Activated CD4-positive, alpha-beta T cell treated with anti-CD3 and anti-CD28 coated beads, Interleukin-2, amount 50 U/mL, for 24 hours (primary cell): ENCODE results near the gene ZNF512.
"Not testable (repeated sequence)": the region's sequence is repeated elsewhere in the genome, so short reads cannot be mapped to it uniquely, and the experiment has no call there.

Experiments
- DNase-seq, 2 donors: peaks; one replicate each; pipeline ENCODE4 v3.0.0-alpha.2; 2020; ENCODE audit warnings: low read depth in 1 of 2, low spot score in 1 of 2

ZNF512 gene, protein sequence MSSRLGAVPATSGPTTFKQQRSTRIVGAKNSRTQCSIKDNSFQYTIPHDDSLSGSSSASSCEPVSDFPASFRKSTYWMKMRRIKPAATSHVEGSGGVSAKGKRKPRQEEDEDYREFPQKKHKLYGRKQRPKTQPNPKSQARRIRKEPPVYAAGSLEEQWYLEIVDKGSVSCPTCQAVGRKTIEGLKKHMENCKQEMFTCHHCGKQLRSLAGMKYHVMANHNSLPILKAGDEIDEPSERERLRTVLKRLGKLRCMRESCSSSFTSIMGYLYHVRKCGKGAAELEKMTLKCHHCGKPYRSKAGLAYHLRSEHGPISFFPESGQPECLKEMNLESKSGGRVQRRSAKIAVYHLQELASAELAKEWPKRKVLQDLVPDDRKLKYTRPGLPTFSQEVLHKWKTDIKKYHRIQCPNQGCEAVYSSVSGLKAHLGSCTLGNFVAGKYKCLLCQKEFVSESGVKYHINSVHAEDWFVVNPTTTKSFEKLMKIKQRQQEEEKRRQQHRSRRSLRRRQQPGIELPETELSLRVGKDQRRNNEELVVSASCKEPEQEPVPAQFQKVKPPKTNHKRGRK

DNA sequence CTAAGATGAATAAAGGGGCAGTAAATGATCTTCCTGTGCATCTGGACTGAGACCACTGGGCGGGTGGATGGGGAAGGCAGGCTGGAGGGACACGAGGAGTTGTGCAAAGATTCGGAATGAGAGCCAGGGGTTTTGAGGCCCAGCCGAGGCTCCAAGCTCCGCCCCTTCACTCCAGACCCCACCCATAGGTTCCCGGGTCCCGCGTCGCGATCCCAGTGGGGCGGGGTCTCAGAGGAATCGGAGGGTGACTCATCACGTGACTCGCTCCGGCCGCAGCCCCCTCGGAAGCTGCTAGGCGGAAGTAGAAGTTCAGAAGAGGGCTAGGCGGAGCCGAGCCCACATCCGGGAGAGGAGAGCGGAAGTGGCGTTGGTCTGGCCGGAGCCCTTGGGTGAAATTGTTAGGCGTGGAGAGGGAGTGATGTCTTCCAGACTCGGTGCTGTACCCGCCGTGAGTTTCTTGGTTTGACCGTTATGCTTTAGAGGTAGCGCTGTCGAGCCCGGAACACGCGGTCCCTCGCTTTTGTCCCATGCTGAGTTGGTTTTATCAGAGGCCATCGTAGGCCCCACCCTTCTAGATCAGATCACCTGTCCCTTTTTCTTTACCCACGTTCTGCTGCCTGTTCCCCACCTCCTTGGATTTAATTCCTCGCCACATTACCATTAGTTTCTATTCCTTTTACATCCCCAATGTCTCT is at the start of gene ZNF512:
TSS of gene ZNF512 (plus strand) at position 348 of the 695 bp plus-strand sequence. CDS start at position 419, 71 bp downstream.
- peak; percentile 61 to 73 for DNase-seq

DNA sequence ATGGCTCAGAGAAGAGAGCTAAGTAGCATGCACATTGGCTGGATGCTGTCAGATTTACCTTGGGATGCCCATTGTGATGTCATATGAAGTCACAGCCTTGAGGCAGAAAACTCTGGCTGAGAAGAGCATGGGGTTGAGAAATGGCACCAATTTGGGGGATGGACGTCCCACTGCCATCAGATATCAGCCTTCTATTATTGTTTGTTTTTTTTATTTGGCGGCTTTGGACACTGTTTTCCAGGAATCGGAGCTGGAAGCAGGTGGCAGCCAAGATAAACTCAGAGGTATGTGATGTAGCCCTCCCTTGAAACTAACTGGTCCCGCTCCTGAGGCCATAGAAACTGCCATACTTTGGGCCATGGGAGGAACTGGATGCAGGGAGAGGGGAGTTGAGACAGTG is 45.6 kb upstream of the ZNF512 start:
- DNase-seq, result no peak

DNA sequence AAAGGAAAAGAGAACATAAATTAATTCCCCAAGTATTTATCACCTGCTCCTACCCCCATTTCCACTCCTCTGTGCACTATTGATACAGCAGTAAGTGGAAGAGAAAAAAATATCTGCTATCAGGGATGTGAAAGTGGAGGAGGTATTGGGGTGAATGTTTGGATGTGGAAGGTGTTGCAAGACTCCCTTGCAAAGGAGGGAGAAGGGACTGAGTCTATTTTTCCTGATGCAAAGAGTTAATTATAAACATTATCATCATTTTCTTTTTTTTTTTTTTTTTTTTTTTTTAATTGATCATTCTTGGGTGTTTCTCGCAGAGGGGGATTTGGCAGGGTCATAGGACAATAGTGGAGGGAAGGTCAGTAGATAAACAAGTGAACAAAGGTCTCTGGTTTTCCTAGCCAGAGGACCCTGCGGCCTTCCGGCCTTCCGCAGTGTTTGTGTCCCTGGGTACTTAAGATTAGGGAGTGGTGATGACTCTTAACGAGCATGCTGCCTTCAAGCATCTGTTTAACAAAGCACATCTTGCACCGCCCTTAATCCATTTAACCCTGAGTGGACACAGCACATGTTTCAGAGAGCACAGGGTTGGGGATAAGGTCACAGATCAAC is 43.9 kb upstream of the ZNF512 start:
- not testable (repeated sequence) for DNase-seq

DNA sequence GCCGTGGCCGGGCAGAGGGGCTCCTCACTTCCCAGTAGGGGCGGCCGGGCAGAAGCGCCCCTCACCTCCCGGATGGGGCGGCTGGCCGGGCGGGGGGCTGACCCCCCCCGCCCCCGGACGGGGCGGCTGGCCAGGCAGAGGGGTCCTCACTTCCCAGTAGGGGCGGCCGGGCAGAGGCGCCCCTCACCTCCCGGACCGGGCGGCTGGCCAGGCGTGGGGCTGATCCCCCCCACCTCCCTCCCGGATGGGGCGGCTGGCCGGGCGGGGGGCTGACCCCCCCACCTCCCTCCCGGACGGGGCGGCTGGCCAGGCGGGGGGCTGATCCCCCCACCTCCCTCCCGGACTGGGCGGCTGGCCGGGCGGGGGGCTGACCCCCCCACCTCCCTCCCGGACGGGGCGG is 43.2 kb upstream of the ZNF512 start:
- not testable (repeated sequence) for DNase-seq

DNA sequence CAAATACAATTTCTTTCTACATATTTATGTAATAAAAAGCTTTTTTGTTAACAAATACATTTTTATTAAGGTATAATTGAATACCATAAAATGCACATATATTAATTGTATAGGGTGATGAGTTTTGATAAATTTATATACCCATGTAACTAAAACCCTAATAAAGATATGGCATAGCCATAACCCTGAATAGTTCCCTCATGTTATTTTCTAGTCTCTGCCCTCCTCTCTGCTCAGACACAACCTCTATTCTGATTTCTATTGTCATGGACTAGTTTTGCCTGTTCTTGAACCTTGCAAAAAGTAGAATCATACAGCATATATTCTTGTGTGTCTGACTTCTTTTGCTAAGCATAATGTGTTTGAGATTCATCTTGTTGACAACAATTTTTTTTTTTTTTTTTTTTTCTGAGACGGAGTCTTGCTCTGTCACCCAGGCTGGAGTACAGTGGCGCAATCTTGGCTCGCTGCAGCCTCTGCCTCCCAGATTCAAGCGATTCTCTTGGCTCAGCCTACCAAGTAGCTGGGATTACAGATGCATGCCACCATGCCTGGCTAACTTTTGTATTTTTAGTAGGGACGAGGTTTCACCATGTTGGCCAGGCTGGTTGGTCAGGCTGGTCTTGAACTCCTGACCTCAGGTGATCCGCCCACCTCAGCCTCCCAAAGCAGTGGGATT is 38.6 kb upstream of the ZNF512 start:
- no peak for DNase-seq

DNA sequence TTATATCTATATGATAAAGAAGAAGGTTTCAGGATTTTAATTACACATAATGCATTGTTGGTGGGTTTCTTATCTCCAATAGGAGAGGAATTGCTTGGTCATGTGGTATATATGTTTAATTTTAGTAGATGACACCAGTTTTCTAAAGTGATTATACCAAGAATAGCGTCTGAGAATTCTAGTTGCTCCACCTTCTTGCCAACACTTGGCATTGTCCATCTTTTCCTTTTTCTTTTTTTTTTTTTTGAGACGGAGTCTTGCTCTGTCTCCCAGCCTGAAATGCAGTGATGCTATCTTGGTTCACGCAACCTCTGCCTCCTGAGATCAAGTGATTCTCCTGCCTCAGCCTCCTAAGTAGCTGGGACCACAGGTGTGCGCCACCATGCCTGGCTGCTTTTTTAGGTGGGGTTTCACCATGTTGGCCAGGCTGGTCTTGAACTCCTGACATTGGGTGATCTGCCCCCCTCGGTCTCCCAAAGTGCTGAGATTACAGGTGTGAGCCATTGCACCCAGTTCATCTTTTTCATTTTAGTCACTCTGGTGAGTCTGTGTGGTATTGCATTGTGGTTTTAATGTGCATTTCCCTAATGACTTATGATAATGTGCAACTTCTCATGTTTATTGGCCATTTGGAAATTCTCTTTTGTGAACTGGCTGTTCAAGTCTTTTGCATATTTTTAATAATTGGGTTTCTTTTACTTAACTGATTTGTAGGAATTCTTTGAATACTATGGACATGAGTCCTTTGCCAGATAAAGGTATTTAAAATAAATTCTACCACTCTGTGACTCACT is 37.3 kb upstream of the ZNF512 start:
- DNase-seq, result no peak

DNA sequence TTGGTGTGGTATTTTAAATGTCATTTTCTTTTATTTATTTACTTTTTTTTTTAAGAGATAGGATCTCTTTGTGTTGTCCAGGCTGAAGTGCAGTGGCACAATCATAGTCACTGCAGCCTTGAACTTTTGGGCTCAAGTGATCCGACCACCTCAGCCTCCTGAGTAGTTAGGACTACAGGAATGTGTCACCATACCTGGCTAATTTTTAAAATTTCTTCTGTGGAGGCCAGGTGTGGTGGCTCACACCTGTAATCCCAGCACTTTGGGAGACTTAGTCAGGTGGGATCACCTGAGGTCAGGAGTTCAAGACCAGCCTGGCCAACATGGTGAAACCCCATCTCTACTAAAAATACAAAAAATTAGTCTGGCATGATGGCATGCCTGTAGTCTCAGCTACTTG is 33.5 kb upstream of the ZNF512 start:
- no peak for DNase-seq

DNA sequence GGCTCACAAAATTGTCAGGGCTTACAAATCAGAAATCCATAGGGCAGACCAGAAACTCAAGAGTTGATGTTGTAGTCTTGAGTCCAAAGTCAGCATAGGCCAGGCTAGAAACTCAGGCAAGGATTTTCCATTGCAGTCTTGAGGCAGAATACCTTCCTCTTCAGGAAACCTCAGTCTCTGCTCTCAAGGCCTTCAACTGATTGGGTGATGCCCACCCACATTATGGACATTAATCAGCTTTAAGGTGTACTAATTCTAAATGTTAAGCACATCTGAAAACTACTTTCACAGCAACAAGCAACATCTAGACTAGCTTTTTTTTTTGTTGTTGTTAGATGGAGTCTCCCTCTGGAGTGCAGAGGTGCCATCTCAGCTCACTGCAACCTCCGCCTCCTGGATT is 31.3 kb upstream of the ZNF512 start:
- DNase-seq, result no peak

DNA sequence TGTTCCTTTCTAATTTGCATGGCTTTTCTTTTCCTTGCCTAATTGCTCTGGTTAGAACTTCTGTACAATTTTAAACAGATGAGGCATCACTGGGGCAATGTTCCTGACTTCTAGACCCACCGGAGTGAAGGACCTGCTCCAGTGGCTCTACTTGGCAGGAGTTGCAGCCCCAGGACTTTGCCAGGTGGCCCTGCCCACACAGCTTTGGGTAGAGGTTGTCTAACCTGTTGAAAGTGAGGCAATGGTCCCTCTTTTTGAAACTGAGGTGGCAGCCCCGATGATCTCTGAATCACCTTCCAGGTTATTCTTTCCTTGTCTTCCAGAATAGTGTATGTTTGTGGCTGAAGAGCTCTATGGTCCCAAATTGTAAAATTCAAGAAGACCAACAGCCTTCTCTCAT is 29.9 kb upstream of the ZNF512 start:
- DNase-seq, result no peak

DNA sequence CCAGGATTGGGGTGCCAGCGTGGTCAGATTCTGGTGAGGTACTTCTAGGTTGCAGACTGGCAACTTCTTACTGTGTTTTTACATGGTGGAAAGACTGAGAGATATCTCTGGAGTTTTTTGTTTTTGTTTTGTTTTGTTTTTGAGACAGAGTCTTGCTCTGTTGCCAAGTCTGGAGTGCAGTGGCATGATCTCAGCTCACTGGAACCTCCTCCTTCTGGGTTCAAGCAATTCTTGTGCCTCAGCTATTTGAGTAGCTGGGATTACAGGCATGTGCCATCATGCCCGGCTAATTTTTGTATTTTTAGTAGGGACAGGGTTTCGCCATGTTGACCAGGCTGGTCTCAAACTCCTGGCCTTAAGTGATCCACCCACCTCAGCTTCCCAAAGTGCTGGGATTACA is 28.4 kb upstream of the ZNF512 start:
- DNase-seq, result not testable (repeated sequence)

DNA sequence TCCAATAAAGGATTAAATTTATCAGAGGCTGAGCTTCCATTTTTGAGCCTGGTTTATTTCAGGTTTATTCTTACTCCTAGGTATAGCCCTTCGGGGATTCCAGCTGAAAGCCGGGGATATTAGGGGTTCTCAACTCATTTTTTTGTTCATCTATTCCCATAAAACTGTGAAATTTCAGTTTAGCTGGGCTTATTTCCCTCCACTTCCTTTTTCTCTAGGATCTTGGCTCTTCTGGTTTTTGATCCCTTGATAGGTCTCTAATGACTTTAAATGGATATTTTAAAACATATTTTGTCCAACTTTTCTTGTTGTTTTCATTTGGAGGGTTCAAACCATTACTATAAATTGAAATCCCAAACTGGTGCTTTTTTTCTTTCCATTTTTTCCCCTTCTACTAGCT is 23.6 kb upstream of the ZNF512 start:
- no peak for DNase-seq

DNA sequence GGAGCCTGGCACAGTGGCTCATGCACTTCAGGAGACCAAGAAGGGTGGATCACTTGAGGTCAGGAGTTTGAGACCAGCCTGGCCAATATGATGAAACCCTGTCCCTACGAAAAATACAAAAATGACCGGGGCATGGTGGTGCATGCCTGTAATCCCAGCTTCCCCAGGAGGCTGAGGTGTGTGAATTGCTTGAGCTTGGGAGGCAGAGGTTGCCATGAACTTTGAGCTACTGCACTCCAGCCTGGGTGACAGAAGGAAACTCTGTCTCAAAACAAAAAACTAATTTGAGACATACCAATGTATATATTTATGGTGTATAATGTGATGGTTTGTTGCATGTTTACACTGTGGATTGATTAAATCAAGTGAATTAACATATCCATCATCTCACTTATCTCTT is 21.8 kb upstream of the ZNF512 start:
- DNase-seq, result no peak

DNA sequence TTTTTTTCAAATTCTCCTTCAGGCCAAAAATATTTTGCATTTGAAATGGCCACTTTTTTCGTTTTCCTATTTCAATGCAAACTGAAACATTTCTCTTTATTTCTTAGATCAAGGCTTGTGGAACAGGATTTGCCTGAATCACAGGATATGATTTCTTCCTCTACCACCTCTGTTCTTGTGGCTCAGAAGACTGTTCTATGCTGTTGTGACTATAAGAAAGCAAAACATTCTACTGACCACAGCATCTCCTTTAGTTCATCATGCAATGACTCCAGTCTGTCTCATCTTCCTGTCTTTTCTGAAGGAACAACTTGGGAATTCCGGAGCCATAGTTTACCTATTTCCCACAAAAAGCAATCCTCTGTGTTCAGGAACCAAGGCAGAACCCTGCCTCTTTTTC is 16.2 kb upstream of the ZNF512 start:
- DNase-seq, result no peak

DNA sequence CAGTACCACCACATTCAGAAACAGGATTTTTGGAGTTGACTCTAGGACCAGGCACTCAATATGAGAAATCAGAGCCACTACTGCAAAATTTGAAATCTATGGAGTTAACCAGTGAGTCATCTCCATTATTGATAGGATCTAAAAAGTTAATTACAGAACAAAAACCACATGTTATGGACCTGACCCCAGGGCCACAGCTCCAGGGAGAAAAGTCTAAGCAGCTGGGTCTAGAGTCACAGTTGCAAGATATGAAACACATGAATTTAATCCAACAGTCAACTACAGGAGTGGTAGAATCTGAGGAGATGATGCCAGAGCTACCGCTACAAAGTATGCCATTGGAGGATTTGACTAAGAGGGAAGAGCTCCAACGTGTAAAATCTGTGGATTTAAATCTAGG is 13.4 kb upstream of the ZNF512 start:
- DNase-seq, result no peak

DNA sequence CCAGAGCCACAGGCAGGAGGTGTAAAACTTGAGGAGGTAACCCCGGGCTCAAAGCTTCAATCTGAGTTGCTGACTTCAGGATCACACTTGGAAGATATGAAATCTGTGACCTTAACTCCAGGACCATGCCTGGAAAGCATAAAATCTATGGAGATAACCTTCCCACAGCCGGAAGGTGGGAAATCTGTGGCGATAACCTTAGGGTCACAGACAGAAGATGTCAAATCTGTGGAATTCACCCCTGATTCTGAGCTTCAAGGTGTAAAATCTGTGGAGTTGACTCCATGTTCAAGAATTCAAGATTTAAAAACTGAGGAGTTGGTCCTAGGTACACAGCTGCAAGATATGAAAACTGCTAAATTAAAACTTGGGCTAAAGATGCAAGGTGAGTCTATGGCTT is 11.6 kb upstream of the ZNF512 start:
- DNase-seq, result no peak

DNA sequence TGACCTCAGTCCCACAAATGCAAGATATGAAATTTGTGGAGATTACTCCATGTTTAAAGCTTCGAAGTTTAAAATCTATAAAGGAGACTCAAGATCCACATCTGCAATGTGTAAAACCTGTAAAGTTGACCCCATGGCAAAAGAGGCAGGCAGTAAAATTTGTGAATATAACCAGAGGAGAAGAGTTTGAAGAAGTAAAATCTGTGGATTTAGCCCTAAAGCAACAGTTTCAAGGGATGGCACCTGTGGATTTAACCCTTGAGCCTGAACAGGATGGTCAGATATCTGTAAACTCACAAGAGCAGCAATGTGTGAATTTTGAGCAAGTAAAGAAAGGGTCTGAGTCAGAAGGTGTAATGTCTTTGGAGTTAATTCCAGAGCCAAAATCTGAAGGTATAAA is 11.2 kb upstream of the ZNF512 start:
- no peak for DNase-seq

DNA sequence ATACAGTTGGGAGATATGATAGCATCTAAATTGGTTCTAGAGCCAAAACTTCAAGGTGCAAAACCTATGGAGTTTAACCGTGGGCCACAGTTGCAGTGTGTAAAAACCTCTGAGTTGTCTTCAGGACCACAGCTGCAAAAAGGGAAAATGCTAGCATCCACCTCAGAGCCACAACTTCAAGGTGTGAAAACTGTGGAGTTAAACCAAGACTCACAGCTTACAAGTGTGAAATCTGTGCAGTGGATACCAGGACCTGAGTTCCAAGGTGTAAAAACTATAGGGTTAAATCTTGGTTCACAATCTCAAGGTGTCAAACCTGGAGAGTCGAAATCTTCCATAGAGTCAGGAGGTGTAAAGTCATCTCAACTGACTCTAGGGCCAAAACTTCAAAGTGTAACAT is 10.4 kb upstream of the ZNF512 start:
- DNase-seq, result no peak

DNA sequence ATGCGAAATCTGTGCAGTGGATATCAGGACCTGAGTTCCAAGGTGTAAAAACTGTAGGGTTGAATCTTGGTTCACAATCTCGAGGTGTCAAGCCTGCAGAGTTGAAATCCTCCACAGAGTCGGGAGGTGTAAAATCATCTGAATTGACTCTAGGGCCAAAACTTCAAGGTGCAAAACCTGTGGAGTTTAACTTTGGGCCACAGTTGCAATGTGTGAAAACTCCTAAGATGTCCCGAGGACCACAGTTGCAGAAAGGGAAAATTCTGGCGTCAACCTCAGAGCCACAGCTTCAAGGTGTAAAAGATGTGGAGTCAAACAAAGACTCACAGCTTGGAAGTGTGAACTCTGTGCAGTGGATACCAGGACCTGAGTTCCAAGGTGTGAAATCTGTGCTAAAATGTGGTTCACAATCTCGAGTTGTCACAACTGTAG is 9.8 kb upstream of the ZNF512 start:
- DNase-seq, result no peak

DNA sequence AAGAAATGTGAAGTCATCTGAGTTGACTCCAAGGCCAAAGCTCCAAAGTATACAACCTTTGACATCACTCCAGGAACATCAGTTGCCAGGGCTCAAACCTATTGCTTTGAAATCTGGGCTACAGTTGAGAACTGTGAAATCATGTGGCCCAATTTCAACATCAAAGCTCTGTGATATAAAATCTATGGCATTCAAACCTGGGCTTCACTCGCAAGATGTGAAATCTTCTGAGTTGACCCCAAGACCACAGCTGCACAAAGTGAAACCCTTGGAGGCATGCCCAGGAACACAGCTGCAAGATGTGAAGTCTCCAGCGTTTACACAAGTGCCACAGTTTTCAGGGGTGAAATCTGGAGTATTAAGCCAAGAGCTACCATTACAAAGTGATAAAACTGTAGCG is 9.4 kb upstream of the ZNF512 start:
- no peak for DNase-seq

DNA sequence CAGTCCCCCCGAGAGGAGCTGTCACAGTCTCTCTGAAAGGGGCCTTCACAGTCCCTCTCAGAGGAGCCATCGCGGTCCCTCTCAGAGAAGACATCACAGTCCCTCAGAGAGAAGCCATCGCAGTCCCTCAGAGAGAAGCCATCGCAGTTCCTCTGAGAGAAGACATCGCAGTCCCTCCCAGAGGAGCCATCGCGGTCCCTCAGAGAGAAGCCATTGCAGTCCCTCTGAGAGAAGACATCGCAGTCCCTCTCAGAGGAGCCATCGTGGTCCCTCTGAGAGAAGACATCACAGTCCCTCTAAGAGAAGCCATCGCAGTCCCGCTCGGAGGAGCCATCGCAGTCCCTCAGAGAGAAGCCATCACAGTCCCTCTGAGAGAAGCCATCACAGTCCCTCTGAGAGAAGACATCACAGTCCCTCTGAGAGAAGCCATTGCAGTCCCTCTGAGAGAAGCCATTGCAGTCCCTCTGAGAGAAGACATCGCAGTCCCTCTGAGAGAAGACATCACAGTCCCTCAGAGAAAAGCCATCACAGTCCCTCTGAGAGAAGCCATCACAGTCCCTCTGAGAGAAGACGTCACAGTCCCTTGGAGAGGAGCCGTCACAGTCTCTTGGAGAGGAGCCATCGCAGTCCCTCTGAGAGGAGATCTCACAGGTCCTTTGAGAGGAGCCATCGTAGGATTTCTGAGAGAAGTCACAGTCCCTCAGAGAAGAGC is 1.3 kb upstream of the ZNF512 start:
- DNase-seq, result no peak
